ENCODE measurements around the gene KDSR. TPM values are rescaled to one million over a fixed set of nuclear protein-coding genes. Genes with fewer than 3 reads are reported as not detected.

The KDSR gene
- total RNA-seq, 1 experiment from 2014 or later, result 26.8 TPM

DNA sequence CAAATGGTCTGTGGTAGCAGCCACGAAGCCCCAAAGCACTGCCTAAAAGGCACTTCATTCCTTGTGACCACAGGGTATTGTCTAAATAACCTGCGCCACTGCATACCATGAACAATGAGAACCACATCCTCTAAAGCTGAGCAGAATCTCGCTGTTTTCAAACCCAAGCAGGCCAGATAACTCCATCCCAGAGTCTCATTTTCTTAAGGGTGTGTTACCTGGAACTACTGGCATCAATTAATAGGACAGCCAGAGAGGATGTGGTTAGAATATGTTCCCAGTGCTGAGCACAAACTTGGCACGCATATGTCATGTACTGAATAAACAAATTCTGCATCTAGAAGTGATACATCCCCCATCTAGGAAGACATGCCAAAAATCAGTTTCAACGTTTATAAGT lies 42.3 kb upstream of the KDSR start:
- no peaks in the 10 kb centered on the region for H3K27me3 ChIP-seq (replicated peaks; ENCODE audit: control insufficient read depth, insufficient read depth, low read length)
- no peak for DNase-seq
- H3K4me1 ChIP-seq, result no peaks in the 10 kb centered on the region
- no peaks in the 10 kb centered on the region; the same call in 1 of the 2 replicates for H3K36me3 ChIP-seq (ENCODE audit: control insufficient read depth, insufficient read depth, low read length)
- no TSS peak for BruUV-seq (replicated peaks)
- ChIA-PET POLR2A (no interaction called here), CTCF (no interaction called here)
- intact Hi-C loops (cut with micrococcal nuclease; ENCODE audit: unreplicated experiment), result no loop called here
- H3K27me3 Mint-ChIP-seq (ENCODE audit: insufficient read depth, unreplicated experiment), result no peaks in the 10 kb centered on the region
- no peaks in the 10 kb centered on the region for H3K9me3 ChIP-seq
- H3K9me3 Mint-ChIP-seq (ENCODE audit: unreplicated experiment), result no peaks in the 10 kb centered on the region
- no peak overlapping the region for H3K4me3 ChIP-seq (ENCODE audit: low read depth, low read length)
- no peak overlapping the region for H3K4me3 Mint-ChIP-seq (ENCODE audit: unreplicated experiment)
- TF ChIP-seq, protein P1, sequence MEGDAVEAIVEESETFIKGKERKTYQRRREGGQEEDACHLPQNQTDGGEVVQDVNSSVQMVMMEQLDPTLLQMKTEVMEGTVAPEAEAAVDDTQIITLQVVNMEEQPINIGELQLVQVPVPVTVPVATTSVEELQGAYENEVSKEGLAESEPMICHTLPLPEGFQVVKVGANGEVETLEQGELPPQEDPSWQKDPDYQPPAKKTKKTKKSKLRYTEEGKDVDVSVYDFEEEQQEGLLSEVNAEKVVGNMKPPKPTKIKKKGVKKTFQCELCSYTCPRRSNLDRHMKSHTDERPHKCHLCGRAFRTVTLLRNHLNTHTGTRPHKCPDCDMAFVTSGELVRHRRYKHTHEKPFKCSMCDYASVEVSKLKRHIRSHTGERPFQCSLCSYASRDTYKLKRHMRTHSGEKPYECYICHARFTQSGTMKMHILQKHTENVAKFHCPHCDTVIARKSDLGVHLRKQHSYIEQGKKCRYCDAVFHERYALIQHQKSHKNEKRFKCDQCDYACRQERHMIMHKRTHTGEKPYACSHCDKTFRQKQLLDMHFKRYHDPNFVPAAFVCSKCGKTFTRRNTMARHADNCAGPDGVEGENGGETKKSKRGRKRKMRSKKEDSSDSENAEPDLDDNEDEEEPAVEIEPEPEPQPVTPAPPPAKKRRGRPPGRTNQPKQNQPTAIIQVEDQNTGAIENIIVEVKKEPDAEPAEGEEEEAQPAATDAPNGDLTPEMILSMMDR (IDR thresholded peaks at IDR 0.05; ENCODE audit: insufficient read depth in 1 of 2, low read depth in 1 of 2, low read length in 1 of 2, severe bottlenecking in 1 of 2, unreplicated experiment in 1 of 2), result no peak
- H3K36me3 Mint-ChIP-seq (ENCODE audit: insufficient read depth, unreplicated experiment), result peaks cover 12% of the 10 kb centered on the region
- no peak overlapping the region for H3K27ac Mint-ChIP-seq (ENCODE audit: unreplicated experiment)
- H3K4me1 Mint-ChIP-seq (ENCODE audit: low read depth, unreplicated experiment), result peaks cover 7% of the 10 kb centered on the region

DNA sequence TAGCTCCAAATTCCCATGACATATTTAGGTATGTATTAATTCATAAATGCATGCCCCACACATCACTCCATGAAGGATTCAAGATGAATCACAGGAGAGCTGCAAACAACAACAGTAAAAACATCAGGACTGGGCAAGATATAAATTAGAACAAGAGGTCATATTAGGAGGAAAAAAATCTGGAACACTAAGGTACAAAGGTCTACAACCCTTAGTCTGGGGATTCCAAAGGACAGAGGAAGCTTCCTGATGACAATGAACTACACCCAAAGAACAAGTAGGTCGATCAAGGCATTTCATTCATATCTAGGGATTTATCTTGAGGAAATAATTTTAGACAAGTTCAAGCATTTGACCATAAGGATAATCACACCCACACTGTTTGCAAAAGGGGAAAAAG lies 40.7 kb upstream of the KDSR start:
- no peaks in the 10 kb centered on the region for H3K9me3 ChIP-seq
- intact Hi-C loops (cut with micrococcal nuclease; ENCODE audit: unreplicated experiment), result no loop called here
- Mint-ChIP-seq H3K27ac (ENCODE audit: unreplicated experiment) (no peak overlapping the region), H3K4me1 (ENCODE audit: low read depth, unreplicated experiment) (peaks cover 7% of the 10 kb centered on the region), H3K36me3 (ENCODE audit: insufficient read depth, unreplicated experiment) (peaks cover 17% of the 10 kb centered on the region), H3K9me3 (ENCODE audit: unreplicated experiment) (no peaks in the 10 kb centered on the region), H3K27me3 (ENCODE audit: insufficient read depth, unreplicated experiment) (no peaks in the 10 kb centered on the region), H3K4me3 (ENCODE audit: unreplicated experiment) (no peak overlapping the region)
- DNase-seq, result no peak
- no peak overlapping the region for H3K4me3 ChIP-seq (ENCODE audit: low read depth, low read length)
- BruUV-seq (replicated peaks), result no TSS peak
- H3K36me3 ChIP-seq (ENCODE audit: control insufficient read depth, insufficient read depth, low read length), result no peaks in the 10 kb centered on the region; the same call in 1 of the 2 replicates
- TF ChIP-seq, protein P1 (IDR thresholded peaks at IDR 0.05; ENCODE audit: insufficient read depth in 1 of 2, low read depth in 1 of 2, low read length in 1 of 2, severe bottlenecking in 1 of 2, unreplicated experiment in 1 of 2), result no peak
- no peaks in the 10 kb centered on the region for H3K27me3 ChIP-seq (replicated peaks; ENCODE audit: control insufficient read depth, insufficient read depth, low read length)
- CTCF ChIA-PET, result no interaction called here
- POLR2A ChIA-PET, result no interaction called here
- no peaks in the 10 kb centered on the region for H3K4me1 ChIP-seq

DNA sequence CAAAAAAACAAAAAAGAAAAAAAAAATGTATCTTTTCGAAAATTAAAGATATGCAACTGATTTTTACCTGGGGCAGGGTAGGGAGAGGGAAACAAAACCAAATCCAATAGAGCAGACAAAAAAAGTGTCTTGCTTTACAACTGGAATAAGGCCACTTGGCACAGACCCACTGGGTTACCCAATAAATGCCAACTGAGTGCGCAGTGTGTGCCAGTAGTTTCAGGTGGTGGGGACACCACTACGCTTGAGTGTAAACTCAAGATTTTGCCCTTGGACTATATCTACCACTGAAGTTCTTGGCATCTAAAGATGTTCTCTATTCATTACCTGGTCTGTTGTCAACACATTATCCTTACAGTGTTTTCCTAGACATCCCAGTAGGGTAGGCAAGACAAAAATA lies 39.0 kb upstream of the KDSR start:
- Mint-ChIP-seq H3K9me3 (ENCODE audit: unreplicated experiment) (no peaks in the 10 kb centered on the region), H3K4me3 (ENCODE audit: unreplicated experiment) (no peak overlapping the region), H3K36me3 (ENCODE audit: insufficient read depth, unreplicated experiment) (peaks cover 17% of the 10 kb centered on the region), H3K4me1 (ENCODE audit: low read depth, unreplicated experiment) (peaks cover 7% of the 10 kb centered on the region), H3K27me3 (ENCODE audit: insufficient read depth, unreplicated experiment) (no peaks in the 10 kb centered on the region), H3K27ac (ENCODE audit: unreplicated experiment) (no peak overlapping the region)
- Histone ChIP-seq H3K9me3 (no peaks in the 10 kb centered on the region), H3K27me3 (replicated peaks; ENCODE audit: control insufficient read depth, insufficient read depth, low read length) (no peaks in the 10 kb centered on the region), H3K4me1 (no peaks in the 10 kb centered on the region), H3K36me3 (ENCODE audit: control insufficient read depth, insufficient read depth, low read length) (no peaks in the 10 kb centered on the region; the same call in 1 of the 2 replicates), H3K4me3 (ENCODE audit: low read depth, low read length) (no peak overlapping the region)
- intact Hi-C loops (cut with micrococcal nuclease; ENCODE audit: unreplicated experiment), result no loop called here
- CTCF ChIA-PET, result no interaction called here
- POLR2A ChIA-PET, result no interaction called here
- no peak for DNase-seq
- BruUV-seq (replicated peaks), result no TSS peak
- TF ChIP-seq, protein P1 (IDR thresholded peaks at IDR 0.05; ENCODE audit: insufficient read depth in 1 of 2, low read depth in 1 of 2, low read length in 1 of 2, severe bottlenecking in 1 of 2, unreplicated experiment in 1 of 2), result no peak
